GM12878 (cell line): ENCODE data around the gene TUBD1. TPM values are rescaled to one million over a fixed set of nuclear protein-coding genes. Genes with fewer than 3 reads are reported as not detected.

ENCODE experiments used
- microRNA counts: library from miRNA; unstranded; fragments of <30 nt; microRNA quantifications from one replicate; lab custom pipeline; 2016
- microRNA-seq: library from miRNA; unstranded; fragments of <30 nt; microRNA quantifications from one replicate; pipeline ENCODE4, GENCODE V29; 2018
- polyA plus RNA-seq, 11 experiments: library from polyadenylated mRNA; depleted of rRNA in 4 of 11; unstranded in 6 of 11; stranded (reverse) in 5 of 11; fragments of >200 nt; fragmentation: Nextera tagmentation in 4 of 11; fragmentation: Illumina TruSeq in 1 of 11; extraction: Ambion mirVana in 4 of 11; extraction: Trizol in 1 of 11; gene quantifications; 1 replicate in 1 of 11; 2 replicates in 10 of 11; pipeline versions ENCODE4 v1.2.1 to v1.2.3, GENCODE V29; 2011 to 2016; ENCODE audit warnings: inconsistent platforms in 2 of 11, missing spikeins in 2 of 11, low read depth in 1 of 11
- small RNA-seq: library from RNA; depleted of rRNA; stranded (forward); fragments of <200 nt; gene quantifications from one replicate; pipeline ENCODE3, GENCODE V24; 2014
- total RNA-seq, 4 experiments: library from RNA; depleted of rRNA in 3 of 4; stranded (reverse); fragments of >200 nt in 3 of 4; fragmentation: Illumina TruSeq in 1 of 4; extraction: Trizol in 1 of 4; gene quantifications; 2 replicates each; pipeline versions ENCODE4 v1.2.1 to v1.2.3, GENCODE V29; 2013 to 2021

TUBD1 gene
- total and polyA plus RNA-seq, 10 of the 15 experiments (the other 5 are each of a cell fraction or from before 2014, with no cell fraction given): 5.3 to 10.8 (median 8.3) TPM

MicroRNAs encoded within 50 kb of the gene (microRNA counts, 767-probe panel; counts per million panel counts)
- microRNA hsa-miR-21-5p (lab: Ali Mortazavi, UCI): 5,816 counts per million, percentile 99 among the panel's probes with 10 or more counts

Small RNAs within 50 kb of the gene (microRNA-seq; reads per million reads assigned to microRNA genes)
- 225,516 reads per million, percentile 100 among the genes with 10 or more reads in this experiment for gene MIR21

Small RNAs within 50 kb of the gene (small RNA-seq; reads per million reads assigned to genes)
- not detected for gene RNU6-450P
- not detected for gene RPS29P21

Other genes with a start within 250 kb of the TUBD1 start
- gene PTRH2, start 185.5 kb downstream of the TUBD1 start, total RNA-seq (2014; rRNA removed): 47.0 and 48.7 TPM in 2 replicates
- gene PTRH2, start 185.5 kb downstream of the TUBD1 start, total RNA-seq (2014; rRNA removed; fragmentation: Illumina TruSeq; extraction: Trizol): 38.3 and 38.8 TPM in 2 replicates
- gene PTRH2, start 185.5 kb downstream of the TUBD1 start, total RNA-seq (2021): 37.7 and 41.7 TPM in 2 replicates
- 81.6 and 94.8 TPM in 2 replicates for gene PTRH2, start 185.5 kb downstream of the TUBD1 start, polyA plus RNA-seq (2011; rRNA removed)
- 73.0 and 84.6 TPM in 2 replicates for gene PTRH2, start 185.5 kb downstream of the TUBD1 start, polyA plus RNA-seq (2014; fragmentation: Illumina TruSeq; extraction: Trizol)
- gene PTRH2, start 185.5 kb downstream of the TUBD1 start, polyA plus RNA-seq (2014; fragmentation: Nextera tagmentation; extraction: Ambion mirVana): 100 to 1,000 TPM; 128 to 156 TPM
- 62.5 and 67.5 TPM in 2 replicates for gene PTRH2, start 185.5 kb downstream of the TUBD1 start, polyA plus RNA-seq (2014; rRNA removed)
- gene PTRH2, start 185.5 kb downstream of the TUBD1 start, polyA plus RNA-seq (2016; fragmentation: Nextera tagmentation; extraction: Ambion mirVana): 10 to 100 TPM; 58.0 to 59.3 TPM
- 135 and 169 TPM in 2 replicates for gene VMP1, start 185.3 kb downstream of the TUBD1 start, total RNA-seq (2014; rRNA removed)
- gene VMP1, start 185.3 kb downstream of the TUBD1 start, total RNA-seq (2014; rRNA removed; fragmentation: Illumina TruSeq; extraction: Trizol): 150 and 160 TPM in 2 replicates
- 132 and 139 TPM in 2 replicates for gene VMP1, start 185.3 kb downstream of the TUBD1 start, total RNA-seq (2021)
- gene VMP1, start 185.3 kb downstream of the TUBD1 start, polyA plus RNA-seq (2011; rRNA removed): 171 and 218 TPM in 2 replicates
- gene VMP1, start 185.3 kb downstream of the TUBD1 start, polyA plus RNA-seq (2014; fragmentation: Illumina TruSeq; extraction: Trizol): 121 and 153 TPM in 2 replicates
- gene VMP1, start 185.3 kb downstream of the TUBD1 start, polyA plus RNA-seq (2014; fragmentation: Nextera tagmentation; extraction: Ambion mirVana): 100 to 1,000 TPM; 130 to 199 TPM
- 78.0 and 88.4 TPM in 2 replicates for gene VMP1, start 185.3 kb downstream of the TUBD1 start, polyA plus RNA-seq (2014; rRNA removed)
- 100 to 1,000 TPM; 107 to 111 TPM for gene VMP1, start 185.3 kb downstream of the TUBD1 start, polyA plus RNA-seq (2016; fragmentation: Nextera tagmentation; extraction: Ambion mirVana)
- 24.3 and 26.3 TPM in 2 replicates for gene RPS6KB1, start 178 bp upstream of the TUBD1 start, total RNA-seq (2014; rRNA removed)
- 29.4 and 30.1 TPM in 2 replicates for gene RPS6KB1, start 178 bp upstream of the TUBD1 start, total RNA-seq (2014; rRNA removed; fragmentation: Illumina TruSeq; extraction: Trizol)
- gene RPS6KB1, start 178 bp upstream of the TUBD1 start, total RNA-seq (2021): 32.9 and 33.2 TPM in 2 replicates
- 23.6 and 31.5 TPM in 2 replicates for gene RPS6KB1, start 178 bp upstream of the TUBD1 start, polyA plus RNA-seq (2011; rRNA removed)
- 32.5 and 38.5 TPM in 2 replicates for gene RPS6KB1, start 178 bp upstream of the TUBD1 start, polyA plus RNA-seq (2014; fragmentation: Illumina TruSeq; extraction: Trizol)
- 10 to 100 TPM in 1 of 2 experiments, 1 to 10 TPM in 1; 6.6 to 11.5 TPM for gene RPS6KB1, start 178 bp upstream of the TUBD1 start, polyA plus RNA-seq (2014; fragmentation: Nextera tagmentation; extraction: Ambion mirVana)
- 20.4 and 24.1 TPM in 2 replicates for gene RPS6KB1, start 178 bp upstream of the TUBD1 start, polyA plus RNA-seq (2014; rRNA removed)
- gene RPS6KB1, start 178 bp upstream of the TUBD1 start, polyA plus RNA-seq (2016; fragmentation: Nextera tagmentation; extraction: Ambion mirVana): 10 to 100 TPM; 27.8 to 29.5 TPM
- 8.9 and 9.0 TPM in 2 replicates for gene RNFT1, start 71.8 kb upstream of the TUBD1 start, total RNA-seq (2014; rRNA removed)
- 7.7 and 8.0 TPM in 2 replicates for gene RNFT1, start 71.8 kb upstream of the TUBD1 start, total RNA-seq (2014; rRNA removed; fragmentation: Illumina TruSeq; extraction: Trizol)
- gene RNFT1, start 71.8 kb upstream of the TUBD1 start, total RNA-seq (2021): 7.6 and 9.3 TPM in 2 replicates
- 11.9 and 15.3 TPM in 2 replicates for gene RNFT1, start 71.8 kb upstream of the TUBD1 start, polyA plus RNA-seq (2011; rRNA removed)
- 11.3 and 12.2 TPM in 2 replicates for gene RNFT1, start 71.8 kb upstream of the TUBD1 start, polyA plus RNA-seq (2014; fragmentation: Illumina TruSeq; extraction: Trizol)
- gene RNFT1, start 71.8 kb upstream of the TUBD1 start, polyA plus RNA-seq (2014; fragmentation: Nextera tagmentation; extraction: Ambion mirVana): 10 to 100 TPM; 13.6 to 16.9 TPM
- 6.9 and 9.4 TPM in 2 replicates for gene RNFT1, start 71.8 kb upstream of the TUBD1 start, polyA plus RNA-seq (2014; rRNA removed)
- 10 to 100 TPM; 17.0 to 20.2 TPM for gene RNFT1, start 71.8 kb upstream of the TUBD1 start, polyA plus RNA-seq (2016; fragmentation: Nextera tagmentation; extraction: Ambion mirVana)
- gene HEATR6, start 186.0 kb upstream of the TUBD1 start, total RNA-seq (2014; rRNA removed): 11.7 and 12.3 TPM in 2 replicates
- 9.4 and 9.9 TPM in 2 replicates for gene HEATR6, start 186.0 kb upstream of the TUBD1 start, total RNA-seq (2014; rRNA removed; fragmentation: Illumina TruSeq; extraction: Trizol)
- 12.9 and 15.1 TPM in 2 replicates for gene HEATR6, start 186.0 kb upstream of the TUBD1 start, total RNA-seq (2021)
- gene HEATR6, start 186.0 kb upstream of the TUBD1 start, polyA plus RNA-seq (2011; rRNA removed): 10.5 and 13.4 TPM in 2 replicates
- 12.8 and 17.2 TPM in 2 replicates for gene HEATR6, start 186.0 kb upstream of the TUBD1 start, polyA plus RNA-seq (2014; fragmentation: Illumina TruSeq; extraction: Trizol)
- gene HEATR6, start 186.0 kb upstream of the TUBD1 start, polyA plus RNA-seq (2014; fragmentation: Nextera tagmentation; extraction: Ambion mirVana): 1 to 10 TPM; 3.4 to 5.2 TPM
- gene HEATR6, start 186.0 kb upstream of the TUBD1 start, polyA plus RNA-seq (2014; rRNA removed): 7.7 and 11.6 TPM in 2 replicates
- 10 to 100 TPM in 1 of 2 experiments, 1 to 10 TPM in 1; 8.4 to 10.9 TPM for gene HEATR6, start 186.0 kb upstream of the TUBD1 start, polyA plus RNA-seq (2016; fragmentation: Nextera tagmentation; extraction: Ambion mirVana)